NCI-H69 (cell line): Measurements from ENCODE around the gene RTN4RL2.

ENCODE experiments used
- DNase-seq: peaks from one replicate; lab custom pipeline; 2025; lab: John Stamatoyannopoulos, UW

The RTN4RL2 gene

GRCh38 chr11:57460022-57460757, at the start of gene RTN4RL2:
RTN4RL2 (plus strand) TSS chr11:57460528; CDS start chr11:57460866, 338 bp downstream.
- peak; percentile 82 for DNase-seq

- no peak for DNase-seq
Observed at GRCh38 chr11:57413681-57414080, 46.6 kb upstream of the RTN4RL2 start.

DNA sequence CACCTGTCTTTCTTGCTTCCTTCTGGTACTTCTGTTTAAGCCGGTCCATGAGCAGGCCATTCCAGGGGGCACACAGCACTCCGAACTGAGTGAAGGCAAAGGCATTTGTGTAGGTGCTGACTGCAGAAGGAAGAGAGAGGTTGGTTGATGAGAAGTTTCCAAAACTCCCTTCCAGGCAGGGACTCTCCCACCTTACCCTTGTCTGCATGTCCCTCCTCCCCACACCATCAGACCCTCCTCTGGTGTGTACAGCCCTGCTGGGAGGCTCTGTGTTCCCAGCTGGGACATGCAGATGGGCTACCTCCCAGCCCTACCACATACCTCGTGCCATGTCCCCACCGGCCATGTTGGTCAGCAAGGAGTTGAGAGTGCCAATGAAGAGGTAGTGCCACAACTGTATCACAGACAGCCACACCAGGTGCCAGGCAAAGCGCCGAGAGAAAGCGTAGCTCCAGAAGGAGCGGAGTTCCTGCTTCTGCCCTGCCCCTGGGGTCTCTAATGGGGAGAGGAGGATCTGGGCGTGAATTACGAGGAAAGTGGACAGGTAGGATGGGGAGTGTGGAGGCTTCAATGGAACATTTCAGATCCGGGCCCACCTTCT, 45.6 kb upstream of the RTN4RL2 start:
- no peak for DNase-seq

- no peak for DNase-seq
Observed at GRCh38 chr11:57416436-57416835, 43.9 kb upstream of the RTN4RL2 start.

DNA sequence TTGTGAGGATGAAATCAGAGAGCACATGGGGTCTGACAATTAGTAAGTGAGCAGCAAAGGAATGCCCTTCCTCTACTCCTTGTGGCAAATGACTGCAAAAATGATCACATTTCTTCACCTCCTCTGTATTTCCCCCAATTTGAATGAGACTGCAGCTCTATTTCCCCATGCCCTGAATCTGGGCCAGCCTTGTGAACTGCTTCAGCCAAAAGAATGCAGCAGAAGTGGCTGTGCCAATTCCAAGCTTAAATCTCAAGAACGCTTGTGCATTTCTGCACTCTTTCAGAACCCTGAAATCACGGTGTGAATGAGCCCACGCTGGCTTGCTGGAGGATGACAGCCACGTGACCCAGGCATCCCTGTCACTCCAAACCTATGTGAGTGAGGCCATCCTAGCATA, 43.3 kb upstream of the RTN4RL2 start:
- DNase-seq: no peak

GRCh38 chr11:57418131-57418530, 42.2 kb upstream of the RTN4RL2 start:
- no peak for DNase-seq

DNA sequence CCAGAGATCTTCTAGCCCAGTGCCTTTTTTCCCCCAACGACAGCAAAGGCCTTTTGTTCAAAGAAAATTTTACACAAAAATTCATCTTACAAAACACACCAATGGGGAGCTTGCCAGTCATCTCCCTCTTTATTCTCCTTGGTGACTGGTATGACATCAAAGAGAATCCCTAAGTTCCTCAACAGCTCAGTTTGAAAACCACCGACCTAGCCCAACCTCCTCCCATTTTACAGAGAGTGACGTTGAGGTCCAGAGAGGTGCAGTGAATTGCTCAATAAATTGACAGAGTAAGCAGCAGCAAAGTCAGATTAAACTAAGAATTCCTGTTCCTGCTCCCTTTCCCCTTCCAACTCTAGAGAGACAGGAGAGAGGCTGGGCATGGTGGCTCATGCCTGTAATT, 41.2 kb upstream of the RTN4RL2 start:
- no peak for DNase-seq

GRCh38 chr11:57421066-57421465, 39.3 kb upstream of the RTN4RL2 start:
- DNase-seq: no peak

- no peak for DNase-seq
Observed at GRCh38 chr11:57421805-57422204, 38.5 kb upstream of the RTN4RL2 start.

GRCh38 chr11:57422669-57423068, 37.7 kb upstream of the RTN4RL2 start:
- DNase-seq: no peak

DNA sequence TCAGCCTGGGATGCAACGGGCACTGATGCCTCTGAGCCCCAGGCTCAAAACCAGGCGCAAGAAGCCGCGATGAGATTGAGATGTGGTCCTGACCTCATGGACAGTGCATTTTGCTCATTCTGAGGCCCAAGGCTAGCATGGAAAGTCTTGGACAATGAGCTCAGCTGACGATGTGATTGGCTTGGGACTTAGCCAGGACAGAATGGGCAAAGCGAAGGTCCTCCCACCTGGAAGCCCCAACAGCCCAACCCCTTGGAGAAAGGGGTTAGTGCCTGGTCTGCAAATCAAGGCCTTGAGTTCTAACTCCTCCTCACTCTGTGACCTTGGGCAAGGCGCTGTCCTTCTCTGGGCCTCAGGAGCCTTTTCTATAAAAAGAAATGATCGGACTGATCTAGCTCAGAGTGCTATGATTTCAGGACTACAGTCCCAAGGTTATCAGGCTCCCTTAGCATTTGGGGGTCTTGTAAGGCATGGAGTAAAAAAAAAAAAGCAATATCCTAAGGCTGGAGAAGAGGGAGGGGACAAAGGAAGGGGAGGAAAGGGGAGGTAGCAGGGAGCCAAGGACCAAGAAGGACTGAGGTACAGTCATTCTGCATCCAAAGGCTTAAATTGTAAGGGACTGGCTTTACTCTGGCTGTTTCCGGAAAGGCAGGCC, 36.1 kb upstream of the RTN4RL2 start:
- DNase-seq: no peak

- peak; percentile 64 for DNase-seq
Observed at GRCh38 chr11:57424792-57425564, 35.4 kb upstream of the RTN4RL2 start.

GRCh38 chr11:57425565-57426438, 34.5 kb upstream of the RTN4RL2 start:
- no peak for DNase-seq

DNA sequence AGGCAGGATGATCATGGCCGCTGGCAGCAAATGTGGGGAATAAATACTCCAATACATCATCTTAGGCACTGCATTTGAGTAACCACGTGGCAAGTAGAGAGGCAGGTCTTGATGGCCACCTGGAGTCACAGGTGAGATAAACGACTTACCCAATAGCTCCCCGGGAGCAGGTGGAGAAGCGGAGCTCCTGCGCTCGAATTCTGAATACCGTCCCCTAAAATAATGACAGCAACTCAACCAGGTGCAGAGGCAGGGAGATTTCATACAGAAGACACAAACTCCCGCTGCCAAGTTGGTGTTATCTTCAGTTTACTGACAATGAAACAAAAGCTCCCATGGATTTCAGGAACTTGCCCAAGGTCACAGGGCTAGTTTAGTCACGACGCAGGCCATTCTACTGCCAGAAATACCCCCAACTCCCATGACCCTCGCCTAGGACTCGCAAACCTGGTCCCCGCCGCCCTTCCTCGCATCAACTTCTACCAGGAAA, 33.8 kb upstream of the RTN4RL2 start:
- peak; percentile 64 for DNase-seq

GRCh38 chr11:57426929-57427726, 33.2 kb upstream of the RTN4RL2 start, which contains the start of gene SLC43A3:
SLC43A3 (minus strand) TSS chr11:57427121; CDS start chr11:57426172, 949 bp downstream.
- DNase-seq: peak; percentile 86

DNA sequence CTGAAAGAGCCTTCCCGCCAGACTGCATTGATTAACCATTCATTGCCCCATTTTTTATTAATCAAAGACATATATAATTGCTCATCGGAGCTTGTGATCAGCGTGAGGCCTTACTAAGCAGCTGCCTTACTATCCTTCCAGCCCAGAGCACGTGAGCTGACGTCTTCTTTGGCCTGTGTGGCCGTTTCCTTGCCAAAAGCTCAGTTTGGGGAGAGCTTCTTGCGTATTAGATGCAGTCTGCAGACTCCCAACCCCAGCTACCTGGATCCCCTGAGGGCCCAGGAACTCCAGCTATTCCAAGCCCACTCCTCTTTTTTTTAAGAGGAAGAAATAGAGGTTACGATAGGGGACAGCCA, 32.6 kb upstream of the RTN4RL2 start:
- no peak for DNase-seq

DNA sequence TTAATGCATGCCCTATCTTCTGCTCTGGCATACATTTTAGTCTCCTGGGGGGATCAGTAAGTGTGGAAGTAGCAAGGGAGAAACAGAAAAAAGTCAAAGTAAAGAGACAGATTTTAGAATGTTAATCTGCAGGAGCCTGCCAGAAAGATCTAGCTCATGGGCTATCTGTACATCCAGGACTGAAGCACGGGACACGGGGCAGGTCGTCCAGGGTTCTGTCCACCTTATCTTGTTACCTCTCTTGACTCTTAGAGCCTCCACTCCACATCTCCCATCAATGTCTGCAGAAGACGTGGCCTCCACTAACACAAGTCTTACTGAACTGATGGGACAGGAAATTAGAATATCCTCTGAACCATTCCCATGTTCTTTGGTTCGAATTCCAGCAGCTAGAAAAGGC, 31.7 kb upstream of the RTN4RL2 start:
- no peak for DNase-seq

GRCh38 chr11:57429946-57430345, 30.4 kb upstream of the RTN4RL2 start:
- DNase-seq: peak; percentile 28

DNA sequence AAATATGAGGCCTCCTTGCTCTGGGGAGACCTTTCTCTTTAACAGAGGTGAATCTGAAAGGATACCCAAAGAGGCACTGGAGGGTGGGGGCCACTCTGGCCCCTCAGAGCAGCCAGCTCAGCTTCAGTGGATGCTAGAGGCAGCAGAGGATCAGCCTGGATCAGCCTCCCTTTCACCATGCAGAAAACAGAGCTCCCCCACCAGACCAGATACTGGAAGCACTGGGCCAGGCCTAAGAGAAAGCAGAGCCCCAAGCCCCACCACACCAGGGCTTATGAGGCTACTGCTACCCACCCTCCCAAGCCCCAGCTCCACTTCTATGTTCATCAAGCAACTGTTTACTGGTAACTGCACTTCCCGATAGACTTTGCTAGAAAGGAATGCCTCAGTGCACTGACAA, 29.4 kb upstream of the RTN4RL2 start:
- no peak for DNase-seq

- DNase-seq: no peak
Observed at GRCh38 chr11:57432149-57432561, 28.2 kb upstream of the RTN4RL2 start.
